Ureter (tissue), 1 donor: Measurements from ENCODE around the gene HLCS. TPM values are rescaled to one million over a fixed set of nuclear protein-coding genes. Genes with fewer than 3 reads are reported as not detected.

ENCODE experiments used
- DNase-seq: peaks from one replicate; pipeline ENCODE4 v3.0.0-alpha.2; 2020; ENCODE audit warnings: low spot score
- total RNA-seq: library from RNA; stranded (reverse); gene quantifications from one replicate; pipeline ENCODE4 v1.2.4, GENCODE V29; 2023
- donor health status: DM: yes; HTN: yes; CAD: no.

HLCS gene
- total RNA-seq, 1 donor from 2014 or later: 37.4 TPM

DNA sequence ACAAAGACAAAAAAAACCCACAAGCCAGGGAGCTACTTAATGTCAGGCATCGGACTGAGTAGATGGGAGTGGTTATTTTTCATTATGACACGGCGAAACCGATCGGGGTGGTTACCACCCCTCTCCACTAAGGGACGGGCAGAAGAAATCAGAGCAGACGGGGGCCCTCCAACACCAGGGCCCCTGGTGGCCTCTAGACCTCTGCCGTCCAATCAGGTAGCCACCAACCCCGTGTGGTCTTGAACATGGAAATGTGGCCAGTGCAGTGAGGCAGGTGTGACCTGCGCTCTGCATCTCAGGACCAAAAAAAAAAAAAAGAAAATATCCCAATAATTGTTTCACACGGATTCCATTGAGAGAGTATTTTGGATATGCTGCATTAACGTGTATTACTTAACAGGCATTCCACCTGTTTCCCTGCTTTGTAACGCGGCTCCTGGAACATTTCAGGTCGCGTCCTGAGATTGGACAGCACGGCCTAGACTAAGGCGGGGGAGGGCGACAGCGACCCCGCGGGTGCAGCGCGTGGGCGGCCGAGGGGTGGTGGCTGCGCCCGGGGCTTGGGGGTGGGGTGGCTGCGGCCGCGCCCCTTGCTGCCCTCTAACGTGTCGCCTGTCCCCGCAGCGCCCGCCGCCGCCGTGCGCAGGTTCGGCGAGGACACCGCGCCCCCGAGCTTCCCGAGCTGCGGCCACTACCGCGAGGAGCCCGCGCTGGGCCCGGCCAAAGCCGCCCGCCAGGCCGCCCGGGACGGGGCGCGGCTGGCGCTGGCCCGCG lies 219.2 kb downstream of the HLCS start:
- no peak for DNase-seq

GRCh38 chr21:36745459-36745858 lies 221.0 kb downstream of the HLCS start:
- DNase-seq: no peak

GRCh38 chr21:36744560-36745231 lies 221.8 kb downstream of the HLCS start:
- DNase-seq: no peak

DNA sequence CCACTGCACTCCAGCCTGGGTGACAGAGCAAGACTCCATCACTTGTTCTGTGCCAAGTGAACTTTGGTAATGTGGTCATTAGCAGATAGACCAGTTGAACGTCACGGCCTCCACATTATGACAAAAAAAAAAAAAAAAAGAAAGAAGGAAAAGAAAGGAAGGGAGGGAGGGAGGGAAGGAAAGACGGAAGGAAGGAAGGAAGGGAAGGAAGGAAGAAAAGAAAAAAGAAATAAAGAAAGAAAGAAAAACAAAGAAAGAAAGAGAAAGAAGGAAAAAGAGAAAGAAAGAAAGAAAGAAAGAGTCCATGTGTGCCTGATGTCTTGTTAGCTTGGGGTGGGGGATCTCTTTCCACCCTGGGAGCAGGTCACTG lies 222.3 kb downstream of the HLCS start:
- DNase-seq: no peak

DNA sequence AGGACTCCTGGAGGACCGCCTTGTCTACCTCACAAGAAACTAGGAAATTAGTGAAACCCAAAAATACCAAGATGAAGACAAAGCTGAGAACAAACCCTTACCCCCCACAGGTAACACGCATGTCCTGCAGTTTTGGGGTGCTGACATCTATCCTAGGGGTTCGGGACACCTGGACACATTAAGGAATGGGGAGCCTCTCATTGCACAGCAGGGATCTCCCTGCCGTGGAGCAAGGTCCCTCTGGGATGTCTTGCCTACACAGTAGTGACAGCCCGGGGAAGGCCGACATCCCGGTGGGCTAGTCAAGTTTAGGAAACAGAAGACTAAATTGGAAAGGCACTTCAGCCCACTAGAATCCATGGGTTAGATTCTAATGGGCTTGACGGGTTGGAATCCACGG lies 223.0 kb downstream of the HLCS start:
- DNase-seq: no peak

GRCh38 chr21:36743008-36743407 lies 223.5 kb downstream of the HLCS start:
- DNase-seq: no peak

- DNase-seq: no peak
Observed at GRCh38 chr21:36741506-36741905, 225.0 kb downstream of the HLCS start.

DNA sequence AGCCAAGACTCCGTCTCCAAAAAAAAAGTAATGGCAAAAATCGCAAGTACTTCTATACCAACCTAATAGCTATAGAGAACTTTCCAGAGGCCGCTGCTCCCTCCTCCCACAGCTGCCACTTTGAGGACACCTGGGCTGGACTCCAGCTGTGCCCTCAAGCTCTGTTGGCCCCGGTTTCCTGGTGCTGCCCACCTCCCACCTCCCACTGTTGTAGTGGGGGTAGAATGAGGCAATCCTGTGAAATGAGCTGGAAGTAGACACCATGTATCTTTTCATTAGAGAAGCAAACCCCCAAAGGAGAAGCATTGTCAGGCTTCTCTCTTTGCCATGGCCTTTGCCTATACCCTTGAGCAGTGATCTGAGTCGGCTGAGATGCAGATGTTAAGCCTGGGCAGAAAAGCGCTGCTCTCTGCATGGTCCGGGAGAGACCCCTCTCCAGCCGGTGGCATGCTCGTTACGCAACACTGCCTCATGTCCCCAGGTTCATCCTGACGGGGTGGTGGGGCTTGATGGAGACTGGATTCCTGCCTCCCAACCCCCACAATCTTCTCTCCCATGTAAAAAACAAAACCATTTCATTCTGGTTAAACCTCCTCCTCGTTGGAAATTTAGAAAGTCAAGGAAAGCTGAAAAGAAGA lies 227.9 kb downstream of the HLCS start:
- no peak for DNase-seq

GRCh38 chr21:36735724-36736320 lies 230.6 kb downstream of the HLCS start:
- DNase-seq: no peak

- DNase-seq: no peak
Observed at GRCh38 chr21:36735201-36735515, 231.3 kb downstream of the HLCS start.

DNA sequence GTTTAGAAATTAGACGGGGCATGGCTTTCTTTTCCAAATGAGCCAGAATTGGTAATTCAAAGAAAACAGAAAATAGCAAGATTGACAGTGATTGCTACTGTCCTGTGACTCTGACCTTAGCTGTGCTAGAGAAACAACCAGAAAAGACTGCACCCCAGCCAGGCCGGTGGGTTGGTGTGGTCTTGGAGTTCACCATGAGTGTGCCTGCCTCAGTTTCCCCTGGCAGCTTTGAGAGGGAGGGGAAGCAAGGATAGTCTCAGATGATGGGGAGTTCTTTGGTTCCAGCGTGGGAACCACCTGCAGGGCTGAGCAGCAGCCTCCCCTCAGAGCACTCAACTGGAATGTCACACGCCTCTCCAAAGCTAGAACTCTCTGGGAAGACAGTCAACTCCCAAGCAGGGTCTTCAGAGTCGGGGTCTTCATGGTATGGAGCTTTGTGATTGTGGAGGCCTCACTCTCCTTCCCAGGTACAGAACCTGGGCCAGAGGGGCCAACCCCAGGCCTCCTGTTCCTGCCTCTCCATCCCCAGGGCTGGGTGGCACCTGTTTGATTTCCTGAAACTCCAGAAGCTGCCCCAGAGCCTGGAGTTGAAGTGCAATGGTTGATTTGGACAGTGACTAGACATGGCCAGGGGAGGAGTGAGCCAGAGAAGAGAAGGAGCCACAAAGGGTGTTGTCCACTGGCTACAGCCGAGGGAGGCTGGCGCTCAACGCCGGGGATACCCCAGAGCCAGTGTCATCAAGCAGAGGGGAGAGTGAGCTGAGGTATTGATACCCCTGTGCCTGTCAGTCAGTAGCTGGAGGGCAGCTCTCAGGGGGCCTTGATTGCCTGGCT lies 231.9 kb downstream of the HLCS start:
- no peak for DNase-seq

DNA sequence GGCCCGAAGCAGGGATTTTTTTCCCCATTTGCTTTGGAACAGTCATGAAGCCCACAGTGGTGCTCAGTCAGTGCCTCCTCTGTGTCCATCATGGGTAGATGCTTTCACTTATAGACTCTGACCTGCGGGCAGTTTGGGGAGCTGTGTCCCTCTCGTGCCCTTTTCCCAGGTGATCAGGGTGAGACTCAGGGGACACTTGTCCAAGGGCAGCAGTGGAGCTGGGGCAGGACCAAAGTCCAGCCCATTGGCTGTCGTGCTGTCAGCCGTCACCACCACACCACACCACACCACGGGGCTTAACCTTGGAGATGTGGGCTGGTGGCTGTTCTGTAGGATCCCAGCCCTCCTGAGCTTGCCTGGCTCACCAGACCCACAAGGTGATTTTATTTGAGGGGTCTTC lies 232.6 kb downstream of the HLCS start:
- DNase-seq: no peak

DNA sequence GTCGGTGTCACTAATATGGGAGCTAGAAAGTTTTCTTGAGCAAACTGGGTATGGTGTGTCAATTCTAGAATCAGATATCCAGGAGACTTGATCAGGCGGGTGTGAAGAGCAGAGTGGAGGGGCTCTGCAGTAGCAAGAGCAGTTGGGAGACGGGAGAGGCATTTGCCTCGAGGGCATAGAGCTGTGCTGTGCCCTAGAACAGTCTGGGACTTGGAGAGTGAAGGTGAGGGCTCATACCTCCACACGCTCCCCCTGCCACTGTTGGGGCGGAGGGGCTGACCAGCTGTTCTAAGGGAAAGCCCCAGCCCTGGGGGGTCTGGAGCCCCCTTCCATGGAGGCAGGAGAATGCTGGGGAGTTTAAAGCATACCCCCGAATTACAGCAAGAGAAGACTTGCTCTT lies 233.7 kb downstream of the HLCS start:
- no peak for DNase-seq

- DNase-seq: no peak
Observed at GRCh38 chr21:36732217-36732616, 234.3 kb downstream of the HLCS start.

GRCh38 chr21:36730291-36731281 lies 235.9 kb downstream of the HLCS start:
- DNase-seq: no peak

DNA sequence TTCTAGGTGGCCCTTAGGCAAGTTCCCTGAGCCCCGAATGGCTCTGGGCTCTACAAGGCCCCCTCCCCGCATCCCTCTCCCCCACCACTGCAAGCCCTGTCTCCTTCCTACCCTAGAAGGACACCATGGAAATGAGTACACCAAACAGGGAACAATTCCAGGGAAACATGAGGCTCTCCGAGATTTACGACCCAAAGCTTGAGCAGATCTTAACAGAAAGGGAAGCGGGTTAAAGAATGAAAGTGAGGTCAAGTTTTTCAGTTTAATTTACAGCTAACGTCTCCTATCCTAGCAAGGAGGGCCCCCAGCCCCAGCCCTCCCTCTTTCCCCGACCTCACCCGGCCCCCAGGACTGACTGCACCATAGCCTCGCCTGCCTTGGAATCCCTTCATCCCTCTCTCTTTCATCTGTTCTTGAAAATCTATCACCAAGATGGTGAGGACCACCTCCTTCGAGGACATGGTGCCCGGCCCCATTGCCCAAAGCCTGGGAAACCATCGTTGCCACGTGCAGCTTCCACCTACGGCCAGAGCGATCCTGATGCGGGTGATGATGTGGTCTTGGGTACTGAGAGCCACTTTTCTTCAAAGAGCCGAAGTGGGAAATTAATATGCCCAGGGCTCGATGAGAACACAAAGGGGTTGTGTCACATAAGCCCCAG lies 237.0 kb downstream of the HLCS start:
- no peak for DNase-seq

GRCh38 chr21:36728371-36729111 lies 237.9 kb downstream of the HLCS start:
- no peak for DNase-seq

- no peak for DNase-seq
Observed at GRCh38 chr21:36727866-36728265, 238.6 kb downstream of the HLCS start.

DNA sequence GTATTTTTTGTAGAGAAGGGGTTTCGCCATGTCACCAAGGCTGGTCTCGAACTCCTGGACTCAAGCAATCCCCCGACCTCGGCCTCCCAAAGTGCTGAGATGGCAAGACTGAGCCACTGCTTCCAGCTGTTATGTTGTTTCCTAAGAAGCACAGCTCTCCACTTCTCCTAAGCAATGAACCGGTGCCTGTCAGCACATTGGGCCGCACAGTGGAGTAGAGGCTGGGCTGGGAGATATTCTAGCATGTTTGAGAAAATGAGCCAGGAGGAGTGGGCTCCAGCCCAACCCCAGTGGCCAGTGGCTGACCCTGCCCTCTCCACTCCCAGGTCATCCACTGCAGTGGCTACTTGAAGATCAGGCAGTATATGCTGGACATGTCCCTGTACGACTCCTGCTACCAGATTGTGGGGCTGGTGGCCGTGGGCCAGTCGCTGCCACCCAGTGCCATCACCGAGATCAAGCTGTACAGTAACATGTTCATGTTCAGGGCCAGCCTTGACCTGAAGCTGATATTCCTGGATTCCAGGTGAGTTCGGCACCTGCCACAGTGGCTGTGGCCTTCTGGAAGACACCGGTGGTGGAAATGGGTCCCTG lies 240.6 kb downstream of the HLCS start:
- no peak for DNase-seq
